Muscle of leg (tissue), 11 donors: ENCODE measurements around the gene GALNT18. TPM values are rescaled to one million over a fixed set of nuclear protein-coding genes. Genes with fewer than 3 reads are reported as not detected.
A peak's percentile ranks its signal among the peaks of the same experiment; 100 is the strongest.

Experiments
- DNase-seq: peaks from one replicate; pipeline ENCODE4 v3.0.0; 2013
- H3K27ac ChIP-seq: one replicate; pipeline ENCODE4 v1.5.1; 2013; ENCODE audit warnings: mild to moderate bottlenecking, low read length, control low read depth
- H3K27me3 ChIP-seq: one replicate; pipeline ENCODE4 v1.6.1; 2013; ENCODE audit warnings: low read length; ENCODE audit not compliant: control insufficient read depth, insufficient read depth
- H3K36me3 ChIP-seq: one replicate; pipeline ENCODE4 v1.6.1; 2013; ENCODE audit warnings: low read length; ENCODE audit not compliant: control insufficient read depth, insufficient read depth
- H3K4me1 ChIP-seq: one replicate; pipeline ENCODE4 v1.6.1; 2013; ENCODE audit warnings: low read length; ENCODE audit not compliant: control insufficient read depth, insufficient read depth
- H3K4me3 ChIP-seq: one replicate; pipeline ENCODE4 v1.5.1; 2013; ENCODE audit warnings: low read length, control low read depth
- H3K9me3 ChIP-seq: replicated peaks from 2 replicates; pipeline ENCODE4 v1.6.1; 2013; ENCODE audit warnings: low read depth, low read length; ENCODE audit not compliant: control insufficient read depth
- WGBS: methylation state at CpG from one replicate; pipeline ENCODE4 v1.1.5; 2013; ENCODE audit warnings: missing lambda C conversion rate; ENCODE audit not compliant: insufficient coverage; 5-methylcytosine and 5-hydroxymethylcytosine counted together
- polyA plus RNA-seq, 8 donors: library from polyadenylated mRNA; unstranded; fragments of 120-200 nt; gene quantifications; one replicate each; pipeline versions ENCODE4 v1.2.1 to v1.2.3, GENCODE V29; 2013; ENCODE audit warnings: inconsistent platforms in 1 of 8, low replicate concordance in 1 of 8; ENCODE audit not compliant: insufficient read length in 8 of 8, insufficient read depth in 1 of 8
- total RNA-seq: library from RNA; stranded (reverse); fragments of 120-200 nt; gene quantifications from one replicate; pipeline ENCODE4 v1.2.4, GENCODE V29; 2013

Gene GALNT18
- total and polyA plus RNA-seq, 9 donors, result 7.7 to 17.7 (median 11.6) TPM

DNA sequence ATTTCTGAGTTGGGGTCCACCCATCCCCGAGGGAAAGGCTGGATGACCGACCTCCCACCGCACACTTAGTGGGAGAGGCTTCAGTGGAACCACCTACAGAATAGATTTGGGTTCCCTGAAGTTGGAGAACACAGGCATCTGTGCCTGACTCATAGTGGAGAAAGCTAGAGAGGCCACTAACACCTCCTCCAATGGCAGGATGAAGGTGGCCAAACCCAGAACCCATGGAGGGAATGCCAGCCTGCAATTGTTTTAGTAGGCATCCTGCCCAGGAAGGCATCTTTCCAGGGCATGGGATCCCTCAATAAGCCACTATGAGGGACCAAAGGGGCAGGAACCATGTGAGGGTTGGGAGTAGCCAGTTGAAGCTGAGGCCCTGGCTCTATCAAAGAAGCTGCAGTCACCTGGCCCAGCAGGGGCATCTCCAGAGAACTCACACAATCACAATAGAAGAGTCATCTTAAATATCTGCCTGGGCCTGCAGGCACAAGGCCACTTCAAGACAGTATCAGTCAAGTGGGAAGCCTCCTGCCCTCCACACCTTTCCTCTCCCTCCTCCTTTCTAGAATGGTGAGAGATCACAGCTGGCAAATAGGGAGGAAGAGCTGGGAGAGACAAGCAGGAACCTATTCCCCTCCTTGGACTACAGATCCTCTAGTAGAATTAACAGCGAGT is 144.7 kb downstream of the GALNT18 start:
- DNase-seq, result no peak
- no CpG with 5 or more reads among the region's 4 CpGs for WGBS
- Histone ChIP-seq H3K36me3 (no peaks in the 10 kb centered on the region), H3K4me1 (peaks cover 15% of the 10 kb centered on the region), H3K4me3 (no peak overlapping the region), H3K27ac (no peak overlapping the region), H3K9me3 (no peaks in the 10 kb centered on the region), H3K27me3 (peaks cover 6% of the 10 kb centered on the region)

DNA sequence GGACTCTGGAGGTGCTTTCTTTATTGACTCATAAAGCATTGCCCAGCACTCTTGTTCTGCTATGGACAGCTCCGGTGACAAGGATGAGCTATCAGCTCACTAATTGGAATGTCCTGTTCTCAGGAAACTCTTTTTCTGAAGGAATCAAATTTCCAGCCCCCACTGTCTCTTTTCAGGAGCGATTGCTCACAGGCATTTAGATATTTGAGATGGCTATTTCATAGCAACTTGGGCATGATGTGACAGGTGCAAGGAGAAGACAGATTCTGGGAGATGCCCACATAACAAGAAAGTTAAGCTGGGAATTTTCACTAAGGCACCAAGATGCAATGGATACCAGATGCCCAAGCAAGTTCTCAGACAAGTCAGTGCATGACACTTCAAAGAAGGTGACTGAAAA is 145.3 kb downstream of the GALNT18 start:
- Histone ChIP-seq H3K9me3 (no peaks in the 10 kb centered on the region), H3K36me3 (no peaks in the 10 kb centered on the region), H3K4me1 (peaks cover 16% of the 10 kb centered on the region), H3K4me3 (no peak overlapping the region), H3K27me3 (peaks cover 6% of the 10 kb centered on the region), H3K27ac (no peak overlapping the region)
- no CpG with 5 or more reads among the region's 2 CpGs for WGBS
- DNase-seq, result no peak

DNA sequence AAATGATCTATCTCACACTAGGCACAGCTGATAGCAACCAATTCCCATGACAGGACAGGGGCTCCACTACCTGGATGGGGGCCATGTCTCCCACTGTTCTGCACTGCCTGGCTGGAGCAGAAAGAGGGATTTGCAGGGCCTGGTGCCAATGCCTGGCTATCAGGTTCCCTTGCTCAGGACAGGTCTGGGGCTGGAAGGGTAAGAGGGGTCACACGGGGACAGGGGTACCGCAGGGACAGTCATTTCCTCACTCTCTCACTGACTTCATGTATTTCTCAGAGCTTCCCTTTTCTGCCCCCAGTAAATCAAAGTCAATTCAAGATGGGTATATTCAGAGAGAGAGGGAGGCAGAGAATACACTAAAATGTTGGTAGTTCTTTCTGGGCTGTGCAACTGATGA is 149.7 kb downstream of the GALNT18 start:
- H3K27ac ChIP-seq, result no peak overlapping the region
- H3K4me3 ChIP-seq, result no peak overlapping the region
- H3K9me3 ChIP-seq, result no peaks in the 10 kb centered on the region
- no CpG with 5 or more reads among the region's 2 CpGs for WGBS
- peak; percentile 25 for DNase-seq
- H3K27me3 ChIP-seq, result peaks cover 6% of the 10 kb centered on the region
- peaks cover 19% of the 10 kb centered on the region for H3K4me1 ChIP-seq
- H3K36me3 ChIP-seq, result no peaks in the 10 kb centered on the region

DNA sequence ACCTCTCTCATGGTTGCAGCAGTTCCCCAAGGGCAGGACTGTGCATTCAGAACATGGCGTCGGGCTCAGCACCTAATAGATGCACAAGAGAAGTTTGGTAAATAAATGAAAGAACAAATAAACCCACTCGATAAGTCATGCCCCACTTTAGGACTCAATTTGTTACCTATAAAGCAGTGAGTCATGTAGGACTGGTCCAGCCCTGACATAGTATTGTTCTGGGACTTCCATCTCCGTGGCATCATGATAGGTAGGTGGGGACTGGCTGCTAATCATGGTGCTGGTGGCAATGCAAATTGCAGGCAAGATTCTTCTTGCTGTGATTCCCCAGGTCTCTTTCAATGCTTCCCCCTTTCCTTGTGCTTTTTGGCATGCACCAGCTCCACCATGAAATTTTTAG is 150.6 kb downstream of the GALNT18 start:
- Histone ChIP-seq H3K4me1 (peaks cover 20% of the 10 kb centered on the region), H3K4me3 (no peak overlapping the region), H3K36me3 (no peaks in the 10 kb centered on the region), H3K9me3 (no peaks in the 10 kb centered on the region), H3K27ac (no peak overlapping the region), H3K27me3 (peaks cover 2% of the 10 kb centered on the region)
- DNase-seq, result no peak
- WGBS, result 0% methylated on average over 1 of the region's 4 CpGs

DNA sequence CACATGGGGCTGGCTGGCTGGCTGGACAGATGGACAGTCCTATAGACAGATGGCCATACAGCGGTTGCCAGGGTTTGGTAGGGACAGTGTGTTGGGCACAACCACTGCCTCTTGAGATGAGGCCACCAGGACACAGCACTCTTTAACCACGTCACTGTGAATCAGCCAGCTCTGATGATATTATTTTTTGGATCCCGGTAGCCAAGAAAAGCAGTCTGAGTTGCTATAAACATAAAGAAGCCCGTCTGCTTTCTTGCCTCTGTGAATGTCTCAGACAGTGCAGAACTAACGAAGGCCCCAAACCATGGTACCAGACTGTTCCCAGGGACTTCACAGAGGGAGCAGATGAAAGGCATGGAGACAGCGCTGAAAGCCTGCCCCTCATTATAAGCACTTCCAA is 152.9 kb downstream of the GALNT18 start:
- 65% methylated on average over 4 of the region's 6 CpGs for WGBS
- no peak for DNase-seq

DNA sequence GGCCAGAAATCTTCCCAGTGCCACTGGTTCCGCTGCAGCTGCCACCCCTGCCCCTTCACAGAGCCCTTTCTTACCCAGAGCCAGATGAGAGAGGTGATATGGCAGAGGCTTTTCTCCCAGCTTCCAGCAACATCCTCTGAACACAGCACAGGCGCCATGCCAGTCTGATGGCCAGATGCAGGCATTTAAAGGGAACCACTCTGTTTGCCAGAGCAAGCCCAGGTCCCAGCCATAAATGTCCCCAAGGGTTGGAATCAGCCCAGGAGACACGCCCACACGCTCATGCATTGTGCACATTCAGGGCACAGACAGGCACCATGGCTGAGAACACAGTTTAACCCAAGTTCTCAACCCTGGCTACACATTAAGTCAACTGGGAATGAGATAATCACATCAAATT is 154.5 kb downstream of the GALNT18 start:
- no peaks in the 10 kb centered on the region for H3K36me3 ChIP-seq
- no peak overlapping the region for H3K4me3 ChIP-seq
- WGBS, result 82% methylated on average over 3 of the region's 4 CpGs
- peaks cover 2% of the 10 kb centered on the region for H3K27me3 ChIP-seq
- H3K9me3 ChIP-seq, result no peaks in the 10 kb centered on the region
- no peak overlapping the region for H3K27ac ChIP-seq
- DNase-seq, result no peak
- peaks cover 35% of the 10 kb centered on the region for H3K4me1 ChIP-seq

More for the DNA sequence above, 152.9 kb downstream of the GALNT18 start:
- Histone ChIP-seq H3K4me1 (peaks cover 19% of the 10 kb centered on the region), H3K36me3 (no peaks in the 10 kb centered on the region), H3K27ac (no peak overlapping the region), H3K4me3 (no peak overlapping the region), H3K27me3 (peaks cover 2% of the 10 kb centered on the region), H3K9me3 (no peaks in the 10 kb centered on the region)

DNA sequence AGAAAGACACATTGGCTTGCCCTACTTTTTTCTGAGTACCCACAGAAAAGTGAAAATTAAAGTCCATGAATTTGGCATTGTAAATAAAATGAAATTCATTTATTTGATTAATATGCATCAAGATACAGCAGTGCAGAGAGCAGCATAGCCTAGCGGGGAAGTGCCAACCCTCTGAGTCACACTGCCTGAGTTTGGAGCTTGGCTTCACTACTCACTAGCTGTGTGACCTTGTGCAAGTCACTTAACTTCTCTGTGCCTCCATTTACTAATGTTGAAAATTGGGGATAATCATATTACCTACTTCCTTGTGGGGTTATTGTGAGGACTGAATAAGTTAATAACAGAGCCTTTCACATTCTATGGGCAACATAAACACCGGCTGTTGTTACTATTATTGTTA is 157.2 kb downstream of the GALNT18 start:
- DNase-seq, result no peak
- no CpG with 5 or more reads among the region's 2 CpGs for WGBS
- Histone ChIP-seq H3K36me3 (no peaks in the 10 kb centered on the region), H3K9me3 (peaks cover 4% of the 10 kb centered on the region), H3K27ac (no peak overlapping the region), H3K27me3 (no peaks in the 10 kb centered on the region), H3K4me1 (peaks cover 50% of the 10 kb centered on the region), H3K4me3 (no peak overlapping the region)

DNA sequence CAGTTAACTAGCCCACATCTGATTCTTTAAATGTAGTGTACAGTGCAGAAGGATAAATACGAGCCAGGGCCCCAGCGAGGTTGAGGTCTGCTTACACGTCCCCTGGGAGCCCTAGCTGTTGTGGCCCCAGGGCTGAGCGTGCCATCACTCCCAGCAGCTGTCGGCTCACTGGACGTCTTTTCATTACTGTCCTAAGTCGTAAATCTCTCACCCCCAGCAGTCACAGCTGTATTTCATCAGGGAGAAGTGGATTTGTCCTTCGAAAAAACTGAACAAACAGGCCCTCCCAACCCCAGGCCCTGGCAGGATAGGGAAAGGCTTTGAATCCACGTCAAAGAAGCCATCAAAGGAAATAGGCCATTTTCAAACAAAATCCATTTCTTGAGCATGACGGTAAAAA is 158.4 kb downstream of the GALNT18 start:
- 20% methylated on average over 1 of the region's 10 CpGs for WGBS
- H3K4me3 ChIP-seq, result no peak overlapping the region
- peak overlapping the region; percentile 52 for H3K27ac ChIP-seq
- peaks cover 55% of the 10 kb centered on the region for H3K4me1 ChIP-seq
- peak; percentile 75 for DNase-seq
- peaks cover 4% of the 10 kb centered on the region for H3K9me3 ChIP-seq
- no peaks in the 10 kb centered on the region for H3K27me3 ChIP-seq
- no peaks in the 10 kb centered on the region for H3K36me3 ChIP-seq

DNA sequence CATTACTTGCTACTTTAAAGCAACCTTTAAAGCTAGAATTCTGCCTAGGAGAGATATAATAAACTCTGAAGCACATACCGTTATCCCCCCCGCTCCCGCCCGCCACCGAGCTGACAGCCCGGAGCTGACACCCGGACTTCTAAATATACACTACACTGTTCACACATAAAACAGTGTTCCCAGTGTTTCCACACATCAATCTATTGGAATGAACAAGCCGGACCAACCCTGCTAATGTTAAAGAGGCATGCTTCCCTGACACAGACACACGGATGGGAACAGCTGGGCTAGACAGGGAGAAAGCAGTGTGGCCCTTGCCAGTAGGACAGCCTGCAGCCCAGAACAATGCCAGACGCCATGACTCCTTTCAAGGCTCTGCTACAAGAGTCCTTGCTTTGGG is 160.3 kb downstream of the GALNT18 start:
- 31% methylated on average over 2 of the region's 10 CpGs for WGBS
- H3K4me3 ChIP-seq, result no peak overlapping the region

DNA sequence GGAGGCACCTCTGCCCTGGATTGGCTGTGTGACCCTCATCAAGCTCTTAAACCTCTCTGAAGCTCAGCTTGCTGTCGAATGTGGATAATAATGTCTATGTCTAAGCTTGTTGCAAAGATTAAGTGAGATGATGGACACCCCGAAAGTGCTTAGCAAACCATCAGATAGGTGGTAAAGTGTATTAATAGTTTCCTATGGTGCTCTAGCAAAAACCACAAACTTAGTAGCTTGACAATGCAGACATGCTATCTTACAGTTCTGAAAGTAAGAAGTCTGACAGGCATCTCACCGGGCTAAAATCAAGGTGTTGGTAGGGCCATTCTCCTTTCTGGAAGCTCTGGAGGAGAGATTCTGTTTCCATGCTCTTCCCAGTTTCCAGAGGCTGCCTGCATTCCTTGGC is 162.2 kb downstream of the GALNT18 start:
- H3K27ac ChIP-seq, result no peak overlapping the region
- H3K4me1 ChIP-seq, result peaks cover 51% of the 10 kb centered on the region
- whole genome bisulfite sequencing, result 100% methylated on average over 2 of the region's 3 CpGs
- H3K27me3 ChIP-seq, result no peaks in the 10 kb centered on the region
- H3K9me3 ChIP-seq, result peaks cover 4% of the 10 kb centered on the region
- H3K36me3 ChIP-seq, result no peaks in the 10 kb centered on the region
- H3K4me3 ChIP-seq, result no peak overlapping the region
- DNase-seq, result no peak

More for the DNA sequence above, 160.3 kb downstream of the GALNT18 start:
- no peaks in the 10 kb centered on the region for H3K27me3 ChIP-seq
- no peaks in the 10 kb centered on the region for H3K36me3 ChIP-seq
- H3K4me1 ChIP-seq, result peaks cover 53% of the 10 kb centered on the region
- peak overlapping the region; percentile 77 for H3K27ac ChIP-seq
- peaks cover 4% of the 10 kb centered on the region for H3K9me3 ChIP-seq
- DNase-seq, result peak; percentile 83

DNA sequence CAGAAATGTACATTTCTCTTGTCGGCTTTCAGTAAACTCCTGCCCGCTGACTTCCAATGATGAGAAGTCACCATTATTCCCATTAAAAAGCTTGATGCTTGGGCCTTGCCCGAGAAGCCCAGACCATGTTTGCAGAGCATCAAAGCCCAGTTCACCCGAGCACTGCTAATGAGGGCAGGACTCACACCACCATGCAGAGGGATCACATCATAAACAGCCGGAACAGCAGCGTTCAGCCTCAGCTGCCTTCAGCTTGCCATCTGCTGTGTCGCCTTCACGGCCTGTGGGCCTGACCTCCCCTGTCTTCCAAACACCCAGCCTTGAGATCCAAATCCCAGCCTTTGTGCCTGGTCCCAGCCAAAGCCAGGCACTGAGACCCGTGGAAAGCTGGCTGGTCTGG is 163.3 kb downstream of the GALNT18 start:
- Histone ChIP-seq H3K27ac (peak overlapping the region; percentile 29), H3K36me3 (no peaks in the 10 kb centered on the region), H3K4me3 (no peak overlapping the region), H3K9me3 (peaks cover 4% of the 10 kb centered on the region), H3K4me1 (peaks cover 40% of the 10 kb centered on the region), H3K27me3 (peaks cover 3% of the 10 kb centered on the region)
- WGBS, result 67% methylated on average over 9 of the region's 9 CpGs
- DNase-seq, result peak; percentile 61
